GM18526 (cell line): ENCODE results near the gene PRR35.

Experiments used
- POLR2A ChIP-seq: IDR thresholded peaks from 3 replicates; pipeline ENCODE4 v1.6.1; 2011; ENCODE audit not compliant: insufficient read length; ENCODE audit errors: extremely low read depth

PRR35 gene

GRCh38 chr16:575354-576196 is 15.4 kb downstream of the PRR35 start:
- TF ChIP-seq POLR2A: no peak

GRCh38 chr16:576197-576822 is 16.1 kb downstream of the PRR35 start:
- TF ChIP-seq POLR2A: no peak

- no peak for TF ChIP-seq POLR2A
Measured at GRCh38 chr16:576823-577201, 16.6 kb downstream of the PRR35 start.

- TF ChIP-seq POLR2A: no peak
Measured at GRCh38 chr16:577796-578195, 17.6 kb downstream of the PRR35 start.

- no peak for TF ChIP-seq POLR2A
Measured at GRCh38 chr16:578232-578869, 18.2 kb downstream of the PRR35 start.

- TF ChIP-seq POLR2A: no peak
Measured at GRCh38 chr16:578870-579405, 18.7 kb downstream of the PRR35 start.

- no peak for TF ChIP-seq POLR2A
Measured at GRCh38 chr16:580141-580945, 20.1 kb downstream of the PRR35 start.

GRCh38 chr16:580946-581498 is 20.8 kb downstream of the PRR35 start:
- no peak for TF ChIP-seq POLR2A

- no peak for TF ChIP-seq POLR2A
Measured at GRCh38 chr16:582218-582613, 22.0 kb downstream of the PRR35 start.

- TF ChIP-seq POLR2A: no peak
Measured at GRCh38 chr16:582614-583331, 22.6 kb downstream of the PRR35 start.

- no peak for TF ChIP-seq POLR2A
Measured at GRCh38 chr16:583470-583814, 23.2 kb downstream of the PRR35 start.

GRCh38 chr16:583815-584591 is 23.8 kb downstream of the PRR35 start:
- TF ChIP-seq POLR2A: no peak

- TF ChIP-seq POLR2A: no peak
Measured at GRCh38 chr16:585351-585750, 25.2 kb downstream of the PRR35 start.
